Neural crest cell (in vitro differentiated cells): Measurements from ENCODE around the gene PDGFRB. TPM values are rescaled to one million over a fixed set of nuclear protein-coding genes. Genes with fewer than 3 reads are reported as not detected.
A peak's percentile ranks its signal among the peaks of the same experiment; 100 is the strongest.

Experiments
- DNase-seq: peaks from one replicate; pipeline ENCODE4 v3.0.0; 2021; ENCODE audit warnings: low read depth, mixed read lengths, low spot score
- H3K27ac Mint-ChIP-seq: one replicate; pipeline ENCODE4 v1.8.0; 2021; ENCODE audit warnings: mild to moderate bottlenecking, mixed read lengths; ENCODE audit not compliant: unreplicated experiment
- H3K27me3 Mint-ChIP-seq: 2 replicates; pipeline ENCODE4 v1.8.0; 2021; ENCODE audit warnings: low read depth, mild to moderate bottlenecking, mixed read lengths
- H3K36me3 Mint-ChIP-seq: 2 replicates; pipeline ENCODE4 v1.8.0; 2021; ENCODE audit warnings: low read depth, mild to moderate bottlenecking, mixed read lengths
- H3K4me1 Mint-ChIP-seq: 2 replicates; pipeline ENCODE4 v1.8.0; 2021; ENCODE audit warnings: mixed read lengths
- H3K4me3 Mint-ChIP-seq: one replicate; pipeline ENCODE4 v1.8.0; 2021; ENCODE audit warnings: mild to moderate bottlenecking, mixed read lengths
- H3K9me3 Mint-ChIP-seq: 2 replicates; pipeline ENCODE4 v1.8.0; 2021; ENCODE audit warnings: mixed read lengths
- CTCF ChIP-seq: fragments of 200-600 bp; sonication (generic); conservative IDR thresholded peaks from 2 replicates; pipeline ENCODE4 v1.5.0; 2021; ENCODE audit warnings: antibody characterized with exemption, mild to moderate bottlenecking
- total RNA-seq: library from RNA; stranded (reverse); gene quantifications from 2 replicates; pipeline ENCODE4 v1.2.1, GENCODE V29; 2021

PDGFRB gene
- total RNA-seq, 1 donor from 2014 or later = 10.8 TPM

- Mint-ChIP-seq H3K4me1 (peaks cover 25% of the 10 kb centered on the region), H3K27me3 (peaks cover 2% of the 10 kb centered on the region), H3K4me3 (no peak overlapping the region), H3K27ac (no peak overlapping the region), H3K9me3 (no peaks in the 10 kb centered on the region), H3K36me3 (no peaks in the 10 kb centered on the region)
- DNase-seq = no peak
- TF ChIP-seq CTCF = no peak
Observed at GRCh38 chr5:150108711-150109514, 46.7 kb downstream of the PDGFRB start.

GRCh38 chr5:150107909-150108447 lies 47.7 kb downstream of the PDGFRB start:
- DNase-seq = no peak
- peaks cover 25% of the 10 kb centered on the region for H3K4me1 Mint-ChIP-seq
- H3K4me3 Mint-ChIP-seq = no peak overlapping the region
- H3K27ac Mint-ChIP-seq = no peak overlapping the region
- H3K9me3 Mint-ChIP-seq = no peaks in the 10 kb centered on the region
- peaks cover 2% of the 10 kb centered on the region for H3K27me3 Mint-ChIP-seq
- no peak for TF ChIP-seq CTCF
- no peaks in the 10 kb centered on the region for H3K36me3 Mint-ChIP-seq

GRCh38 chr5:150106674-150107426 lies 48.8 kb downstream of the PDGFRB start:
- Mint-ChIP-seq H3K36me3 (no peaks in the 10 kb centered on the region), H3K4me1 (peaks cover 19% of the 10 kb centered on the region), H3K4me3 (no peak overlapping the region), H3K9me3 (no peaks in the 10 kb centered on the region), H3K27ac (peak overlapping the region; percentile 32), H3K27me3 (peaks cover 2% of the 10 kb centered on the region)
- no peak for DNase-seq
- no peak for TF ChIP-seq CTCF

GRCh38 chr5:150105928-150106615 lies 49.6 kb downstream of the PDGFRB start:
- H3K27ac Mint-ChIP-seq = no peak overlapping the region
- no peaks in the 10 kb centered on the region for H3K9me3 Mint-ChIP-seq
- no peaks in the 10 kb centered on the region for H3K36me3 Mint-ChIP-seq
- TF ChIP-seq CTCF = no peak
- H3K4me3 Mint-ChIP-seq = no peak overlapping the region
- no peak for DNase-seq
- H3K4me1 Mint-ChIP-seq = peaks cover 11% of the 10 kb centered on the region
- H3K27me3 Mint-ChIP-seq = peaks cover 2% of the 10 kb centered on the region

- Mint-ChIP-seq H3K9me3 (peaks cover under 1% of the 10 kb centered on the region), H3K36me3 (no peaks in the 10 kb centered on the region), H3K4me3 (no peak overlapping the region), H3K27me3 (peaks cover 2% of the 10 kb centered on the region), H3K4me1 (peaks cover 7% of the 10 kb centered on the region), H3K27ac (no peak overlapping the region)
- no peak for TF ChIP-seq CTCF
- DNase-seq = no peak
Observed at GRCh38 chr5:150104550-150104870, 51.1 kb downstream of the PDGFRB start.
